GM23248 (cell line): Measurements from ENCODE around the gene MAP4K1.

ENCODE experiments used
- EZH2 ChIP-seq: fragments of 200-600 bp; sonication (generic); IDR thresholded peaks from 2 replicates; pipeline ENCODE4 v1.6.1; 2018; ENCODE audit warnings: antibody characterized with exemption, mild to moderate bottlenecking; ENCODE audit not compliant: insufficient read depth, poor library complexity, severe bottlenecking
- EZH2phosphoT487 ChIP-seq: fragments of 200-600 bp; sonication (generic); IDR thresholded peaks from 2 replicates; pipeline ENCODE4 v1.6.1; 2018; ENCODE audit warnings: antibody characterized with exemption, moderate library complexity, mild to moderate bottlenecking, low read depth; ENCODE audit not compliant: insufficient read depth

- no peak for TF ChIP-seq EZH2
- TF ChIP-seq EZH2phosphoT487: no peak
These were observed 78.8 kb downstream of the MAP4K1 start for GRCh38 chr19:38538793-38539528.
